PC-9 (cell line): ENCODE measurements around the gene ADAMTS2.

ENCODE experiments used
- CTCF ChIP-seq: fragments of 200-600 bp; sonication (generic); conservative IDR thresholded peaks from 2 replicates; pipeline ENCODE4 v1.6.1; 2017; ENCODE audit warnings: mixed run types, antibody characterized with exemption, mild to moderate bottlenecking, moderate library complexity
- EZH2 ChIP-seq: fragments of 200-600 bp; sonication (generic); IDR thresholded peaks from 2 replicates; pipeline ENCODE4 v1.8.0; 2017; ENCODE audit warnings: antibody characterized with exemption, low read depth

- TF ChIP-seq CTCF (no peak), EZH2 (no peak)
Observed at GRCh38 chr5:179302499-179303185, 42.6 kb downstream of the ADAMTS2 start.
